COLO668 (cell line): ENCODE data around the gene PRPF18.

ENCODE experiments used
- DNase-seq: peaks from one replicate; lab custom pipeline; 2025; ENCODE audit not compliant: unreplicated experiment; lab: John Stamatoyannopoulos, UW

Gene PRPF18

GRCh38 chr10:13637894-13638293 is 51.1 kb downstream of the PRPF18 start:
- no peak for DNase-seq

- DNase-seq = no peak
Observed at GRCh38 chr10:13642293-13642692, 55.5 kb downstream of the PRPF18 start.

- DNase-seq = no peak
Observed at GRCh38 chr10:13643016-13643415, 56.3 kb downstream of the PRPF18 start.

- no peak for DNase-seq
Observed at GRCh38 chr10:13644866-13645265, 58.1 kb downstream of the PRPF18 start.

- no peak for DNase-seq
Observed at GRCh38 chr10:13648425-13648824, 61.7 kb downstream of the PRPF18 start.

GRCh38 chr10:13649844-13650520 is 63.2 kb downstream of the PRPF18 start:
- DNase-seq = no peak

- DNase-seq = no peak
Observed at GRCh38 chr10:13650961-13651360, 64.2 kb downstream of the PRPF18 start.

- DNase-seq = no peak
Observed at GRCh38 chr10:13651969-13652720, 65.4 kb downstream of the PRPF18 start.

- DNase-seq = no peak
Observed at GRCh38 chr10:13652860-13653259, 66.1 kb downstream of the PRPF18 start.

GRCh38 chr10:13654118-13654830 is 67.5 kb downstream of the PRPF18 start:
- DNase-seq = no peak

- DNase-seq = no peak
Observed at GRCh38 chr10:13654846-13655245, 68.1 kb downstream of the PRPF18 start.

- DNase-seq = no peak
Observed at GRCh38 chr10:13656337-13657100, 69.8 kb downstream of the PRPF18 start.

GRCh38 chr10:13657101-13657680 is 70.4 kb downstream of the PRPF18 start:
- no peak for DNase-seq

- no peak for DNase-seq
Observed at GRCh38 chr10:13658264-13658663, 71.5 kb downstream of the PRPF18 start.

- no peak for DNase-seq
Observed at GRCh38 chr10:13658871-13659685, 72.3 kb downstream of the PRPF18 start.

GRCh38 chr10:13659887-13660550 is 73.3 kb downstream of the PRPF18 start:
- peak; percentile 12 for DNase-seq

GRCh38 chr10:13660551-13660920 is 73.8 kb downstream of the PRPF18 start:
- no peak for DNase-seq

GRCh38 chr10:13661256-13661655 is 74.5 kb downstream of the PRPF18 start:
- DNase-seq = no peak

GRCh38 chr10:13665516-13666262 is 78.9 kb downstream of the PRPF18 start:
- DNase-seq = no peak
